SW480 (cell line): ENCODE data around the gene NME8.

Source experiments
- DNase-seq: peaks from one replicate; pipeline ENCODE4 v3.0.0-alpha.2; 2016; ENCODE audit warnings: low spot score

NME8 gene

GRCh38 chr7:37901236-37901827 is 52.9 kb downstream of the NME8 start:
- DNase-seq: peak; percentile 64

GRCh38 chr7:37901890-37902524 is 53.6 kb downstream of the NME8 start:
- DNase-seq: peak; percentile 42

- DNase-seq: no peak
Observed at GRCh38 chr7:37908221-37908788, 59.9 kb downstream of the NME8 start.

- no peak for DNase-seq
Observed at GRCh38 chr7:37912756-37913155, 64.4 kb downstream of the NME8 start.

- no peak for DNase-seq
Observed at GRCh38 chr7:37915438-37915837, 67.0 kb downstream of the NME8 start.

GRCh38 chr7:37916017-37916672 is 67.7 kb downstream of the NME8 start:
- DNase-seq: peak; percentile 54

- DNase-seq: peak; percentile 84
Observed at GRCh38 chr7:37916673-37917660, 68.6 kb downstream of the NME8 start, which contains the start of gene SFRP4. TSS of gene SFRP4 (minus strand) at chr7:37916817. CDS start at chr7:37916537, 280 bp downstream.

- no peak for DNase-seq
Observed at GRCh38 chr7:37918526-37918925, 70.1 kb downstream of the NME8 start.

- DNase-seq: peak; percentile 96
Observed at GRCh38 chr7:37920305-37920848, 72.0 kb downstream of the NME8 start, which contains the start of gene EPDR1. TSS of gene EPDR1 (plus strand) at chr7:37920640. CDS start at chr7:37920940, 300 bp downstream.

GRCh38 chr7:37920849-37921805 is 72.7 kb downstream of the NME8 start:
- peak; percentile 84 for DNase-seq

GRCh38 chr7:37921876-37922275 is 73.5 kb downstream of the NME8 start:
- DNase-seq: no peak

GRCh38 chr7:37923996-37924395 is 75.6 kb downstream of the NME8 start:
- no peak for DNase-seq

GRCh38 chr7:37924491-37925041 is 76.2 kb downstream of the NME8 start:
- no peak for DNase-seq

GRCh38 chr7:37925620-37926019 is 77.2 kb downstream of the NME8 start:
- no peak for DNase-seq

GRCh38 chr7:37927773-37928444 is 79.5 kb downstream of the NME8 start:
- DNase-seq: no peak

GRCh38 chr7:37928878-37929277 is 80.5 kb downstream of the NME8 start:
- no peak for DNase-seq

GRCh38 chr7:37930226-37930948 is 82.0 kb downstream of the NME8 start:
- no peak for DNase-seq

- no peak for DNase-seq
Observed at GRCh38 chr7:37932543-37932942, 84.1 kb downstream of the NME8 start.
